CD14-positive monocyte (primary cell): ENCODE data around the gene PDE4D. TPM values are rescaled to one million over a fixed set of nuclear protein-coding genes. Genes with fewer than 3 reads are reported as not detected.

Experiments used
- DNase-seq, 3 donors: peaks; one replicate each; pipeline ENCODE4 v3.0.0-alpha.2; 2011 to 2022
- H2AFZ ChIP-seq: 2 replicates; pipeline ENCODE4 v1.6.0; 2012; ENCODE audit warnings: mild to moderate bottlenecking, low read depth, low read length, inconsistent platforms; ENCODE audit not compliant: insufficient read depth, poor library complexity, severe bottlenecking
- H3K27ac ChIP-seq, 2 donors: 1 replicate in 1 of 2; 2 replicates in 1 of 2; pipeline ENCODE4 v1.5.1; 2012 to 2013; ENCODE audit warnings: low read length in 2 of 2, control low read depth in 1 of 2, inconsistent platforms in 1 of 2, low read depth in 1 of 2, mild to moderate bottlenecking in 1 of 2
- H3K27me3 ChIP-seq, 2 donors: one replicate each; pipeline versions ENCODE4 v1.6.0 to v1.6.1; 2011 to 2013; ENCODE audit warnings: low read length in 2 of 2; ENCODE audit not compliant: control insufficient read depth in 2 of 2, insufficient read depth in 2 of 2
- H3K36me3 ChIP-seq, 2 donors: replicated peaks in 1 of 2; 1 replicate in 1 of 2; 2 replicates in 1 of 2; pipeline versions ENCODE4 v1.5.1 to v1.6.1; 2012 to 2013; ENCODE audit warnings: low read length in 2 of 2, control low read depth in 1 of 2, inconsistent platforms in 1 of 2, mild to moderate bottlenecking in 1 of 2; ENCODE audit not compliant: insufficient read depth in 2 of 2, control insufficient read depth in 1 of 2
- H3K4me1 ChIP-seq, 2 donors: 1 replicate in 1 of 2; 2 replicates in 1 of 2; pipeline versions ENCODE4 v1.5.1 to v1.6.1; 2012 to 2013; ENCODE audit warnings: low read length in 2 of 2, control low read depth in 1 of 2, inconsistent platforms in 1 of 2, mild to moderate bottlenecking in 1 of 2, moderate library complexity in 1 of 2; ENCODE audit not compliant: insufficient read depth in 2 of 2, control insufficient read depth in 1 of 2
- H3K4me2 ChIP-seq: replicated peaks from 2 replicates; pipeline ENCODE3; 2012; ENCODE audit warnings: low read length, moderate library complexity, mild to moderate bottlenecking; ENCODE audit not compliant: poor library complexity, severe bottlenecking; ENCODE audit errors: extremely low read depth
- H3K4me3 ChIP-seq, 3 experiments: fragments of 200-600 bp in 1 of 3; sonication (generic) in 1 of 3; replicated peaks in 1 of 3; 1 replicate in 2 of 3; 2 replicates in 1 of 3; pipeline ENCODE4 v1.5.1; 2011 to 2013; ENCODE audit warnings: low read length in 3 of 3, mild to moderate bottlenecking in 3 of 3, control low read depth in 2 of 3, low read depth in 2 of 3, inconsistent platforms in 1 of 3, moderate library complexity in 1 of 3
- H3K79me2 ChIP-seq: 2 replicates; pipeline ENCODE4 v1.6.0; 2012; ENCODE audit warnings: mild to moderate bottlenecking, control low read depth, inconsistent platforms, low read length, moderate library complexity; ENCODE audit not compliant: insufficient read depth
- H3K9ac ChIP-seq: 2 replicates; pipeline ENCODE4 v1.6.0; 2017; ENCODE audit warnings: low read length, mild to moderate bottlenecking; ENCODE audit not compliant: insufficient read depth, poor library complexity, severe bottlenecking
- H3K9me3 ChIP-seq, 2 donors: replicated peaks in 1 of 2; 1 replicate in 1 of 2; 2 replicates in 1 of 2; pipeline versions ENCODE4 v1.5.1 to v1.6.1; 2012 to 2013; ENCODE audit warnings: low read length in 2 of 2, control low read depth in 1 of 2; ENCODE audit not compliant: control insufficient read depth in 1 of 2, insufficient read depth in 1 of 2
- H4K20me1 ChIP-seq: 2 replicates; pipeline ENCODE4 v1.6.0; 2012; ENCODE audit warnings: mild to moderate bottlenecking, low read length, control low read depth, moderate library complexity; ENCODE audit not compliant: insufficient read depth
- H3K27ac Mint-ChIP-seq, 7 donors: one replicate each; pipeline ENCODE4 v1.8.0; 2020; ENCODE audit warnings: mild to moderate bottlenecking in 7 of 7, mixed read lengths in 7 of 7, moderate library complexity in 6 of 7, inconsistent platforms in 2 of 7
- H3K27me3 Mint-ChIP-seq, 3 donors: one replicate each; pipeline ENCODE4 v1.8.0; 2021 to 2022; ENCODE audit warnings: low read depth in 3 of 3, mild to moderate bottlenecking in 3 of 3, mixed read lengths in 3 of 3, moderate library complexity in 3 of 3, inconsistent platforms in 1 of 3
- H3K36me3 Mint-ChIP-seq, 2 donors: one replicate each; pipeline ENCODE4 v1.8.0; 2020; ENCODE audit warnings: mixed read lengths in 2 of 2, inconsistent platforms in 1 of 2, mild to moderate bottlenecking in 1 of 2
- H3K4me1 Mint-ChIP-seq: one replicate; pipeline ENCODE4 v1.8.0; 2020; ENCODE audit warnings: mild to moderate bottlenecking, mixed read lengths
- H3K4me3 Mint-ChIP-seq, 2 donors: one replicate each; pipeline ENCODE4 v1.8.0; 2020; ENCODE audit warnings: mild to moderate bottlenecking in 2 of 2, mixed read lengths in 2 of 2, moderate library complexity in 1 of 2
- H3K9me3 Mint-ChIP-seq, 7 donors: one replicate each; pipeline ENCODE4 v1.8.0; 2020 to 2022; ENCODE audit warnings: mixed read lengths in 7 of 7, mild to moderate bottlenecking in 6 of 7, moderate library complexity in 6 of 7, inconsistent platforms in 2 of 7
- CTCF ChIP-seq: fragments of 200-600 bp; IDR thresholded peaks from one replicate; pipeline ENCODE4 v1.8.0; 2022; ENCODE audit warnings: antibody characterized with exemption, mild to moderate bottlenecking
- WGBS: methylation state at CpG from one replicate; pipeline ENCODE4 v1.1.5; 2013; ENCODE audit warnings: missing lambda C conversion rate; ENCODE audit not compliant: insufficient coverage; 5-methylcytosine and 5-hydroxymethylcytosine counted together
- intact Hi-C, 2 donors: fragments of 100-400 bp; cut with micrococcal nuclease; formaldehyde crosslinking; loops; one replicate each; pipeline versions ENCODE4 v1.15.0 to v1.15.1; 2023
- polyA plus RNA-seq, 3 donors: library from polyadenylated mRNA; depleted of rRNA in 1 of 3; unstranded in 2 of 3; stranded (reverse) in 1 of 3; fragments of 300-500 nt in 2 of 3; fragments of >200 nt in 1 of 3; fragmentation: Illumina TruSeq in 2 of 3; gene quantifications; 1 replicate in 2 of 3; 2 replicates in 1 of 3; pipeline ENCODE4 v1.2.3, GENCODE V29; 2012 to 2021

The PDE4D gene
- polyA plus RNA-seq, 3 donors = 1.9 to 3.4 (median 2.8) TPM

GRCh38 chr5:59420596-59420995 lies 472.9 kb downstream of the PDE4D start:
- Histone ChIP-seq H3K27ac (no peak overlapping the region), H3K4me3 (no peak overlapping the region), H3K4me1 (no peaks in the 10 kb centered on the region), H4K20me1 (no peaks in the 10 kb centered on the region), H2AFZ (no peak overlapping the region), H3K27me3 (no peaks in the 10 kb centered on the region), H3K9me3 (no peaks in the 10 kb centered on the region), H3K36me3 (no peaks in the 10 kb centered on the region), H3K4me2 (no peak overlapping the region), H3K79me2 (no peaks in the 10 kb centered on the region), H3K9ac (no peak overlapping the region)
- TF ChIP-seq CTCF = no peak
- Mint-ChIP-seq H3K4me3 (no peak overlapping the region), H3K27me3 (no peaks in the 10 kb centered on the region), H3K36me3 (peaks cover 0 to 5% of the 10 kb centered on the region in 2 donors), H3K27ac (no peak overlapping the region), H3K9me3 (peaks cover 0 to 2% (median 0%) of the 10 kb centered on the region in 7 donors), H3K4me1 (no peaks in the 10 kb centered on the region)
- intact Hi-C loops = no loop called here
- DNase-seq = no peak
- no CpG with 5 or more reads among the region's 7 CpGs for WGBS

- no peak overlapping the region for H3K9ac ChIP-seq
- no peak overlapping the region for H3K27ac ChIP-seq
- TF ChIP-seq CTCF = no peak
- no peak overlapping the region for H3K4me3 ChIP-seq
- Mint-ChIP-seq H3K27me3 (peaks cover 0 to 1% (median 0%) of the 10 kb centered on the region in 3 donors), H3K9me3 (peaks cover 0 to 4% (median 0%) of the 10 kb centered on the region in 7 donors), H3K36me3 (peaks cover 0 to 8% of the 10 kb centered on the region in 2 donors), H3K4me3 (no peak overlapping the region), H3K4me1 (no peaks in the 10 kb centered on the region), H3K27ac (no peak overlapping the region)
- H3K27me3 ChIP-seq = no peaks in the 10 kb centered on the region
- H3K9me3 ChIP-seq = no peaks in the 10 kb centered on the region
- H3K79me2 ChIP-seq = no peaks in the 10 kb centered on the region
- intact Hi-C loops = no loop called here
- no peak for DNase-seq
- no peak overlapping the region for H3K4me2 ChIP-seq
- H3K4me1 ChIP-seq = no peaks in the 10 kb centered on the region
- no peak overlapping the region for H2AFZ ChIP-seq
- no peaks in the 10 kb centered on the region for H4K20me1 ChIP-seq
- 100% methylated on average over 1 of the region's 1 CpG for WGBS
- H3K36me3 ChIP-seq = no peaks in the 10 kb centered on the region
These were observed 474.7 kb downstream of the PDE4D start for GRCh38 chr5:59418808-59419207.
